HepG2 (cell line): ENCODE data around the gene ZNF821. TPM values are rescaled to one million over a fixed set of nuclear protein-coding genes. Genes with fewer than 3 reads are reported as not detected.

Experiments
- ATAC-seq: fragments of 200-7000 bp; cut with Tn5 transposase; 3 replicates; pipeline ENCODE4 v1.9.1; 2020; ENCODE audit warnings: mild to moderate bottlenecking, moderate library complexity
- BruUV-seq: library from RNA; stranded (reverse); fragments of 400-500 nt; replicated peaks from 2 replicates; lab custom pipeline; 2021; lab: Mats Ljungman, UMichigan
- CTCF ChIA-PET: fragments of 300-600 bp; formaldehyde crosslinking; extraction: SDS; loops from one replicate; lab custom pipeline; 2021; ENCODE audit warnings: low total read pairs, inconsistent platforms, low intra/inter-chr PET ratio; lab: Yijun Ruan, JAX
- POLR2A ChIA-PET: fragments of 350-600 bp; sonication (Branson Sonifier 250); formaldehyde crosslinking; loops from one replicate; lab custom pipeline; 2020; ENCODE audit warnings: antibody characterized with exemption, inconsistent platforms; lab: Yijun Ruan, JAX
- DNase-seq: peaks from one replicate; pipeline ENCODE4 v3.0.0-alpha.2; 2015; ENCODE audit warnings: low spot score
- FAIRE-seq: peaks from 3 replicates; lab custom pipeline; 2011; peaks lifted over from hg19 to GRCh38; lab: Jason Lieb, UNC
- H2AFZ ChIP-seq: one replicate; pipeline ENCODE4 v1.6.1; 2011; ENCODE audit warnings: low read length, inconsistent platforms
- H3K27ac ChIP-seq: fragments of 300-600 bp; 3 replicates; pipeline ENCODE4 v1.8.0; 2011; ENCODE audit warnings: mixed run types, mild to moderate bottlenecking, mixed read lengths, low read length, inconsistent platforms; ENCODE audit not compliant: insufficient read depth; ENCODE audit errors: extremely low read length
- H3K27me3 ChIP-seq, 2 experiments: fragments of 200-600 bp in 1 of 2; 2 replicates in 1 of 2; 3 replicates in 1 of 2; pipeline versions ENCODE4 v1.6.0 to v1.8.0; 2011; ENCODE audit warnings: low read length in 2 of 2, mild to moderate bottlenecking in 2 of 2, moderate library complexity in 2 of 2, inconsistent platforms in 1 of 2; ENCODE audit not compliant: insufficient read depth in 2 of 2, control insufficient read depth in 1 of 2
- H3K36me3 ChIP-seq, 2 experiments: fragments of 200-600 bp in 1 of 2; replicated peaks in 1 of 2; 2 replicates in 1 of 2; 3 replicates in 1 of 2; pipeline versions ENCODE4 v1.5.1 to v1.8.0; 2011; ENCODE audit warnings: low read length in 2 of 2, inconsistent platforms in 1 of 2; ENCODE audit not compliant: insufficient read depth in 2 of 2, control insufficient read depth in 1 of 2
- H3K4me1 ChIP-seq: 2 replicates; pipeline ENCODE4 v1.5.1; 2012; ENCODE audit warnings: low read length, inconsistent platforms; ENCODE audit not compliant: insufficient read depth
- H3K4me2 ChIP-seq: 2 replicates; pipeline ENCODE4 v1.6.0; 2011; ENCODE audit warnings: low read depth, low read length, inconsistent platforms
- H3K4me3 ChIP-seq, 3 experiments: fragments of 200-600 bp in 1 of 3; sonication (generic), shearing (Covaris generic) in 1 of 3; replicated peaks in 1 of 3; 2 replicates each; pipeline ENCODE4 v1.5.1; 2011 to 2016; ENCODE audit warnings: low read length in 3 of 3, inconsistent platforms in 2 of 3, low read depth in 2 of 3, mild to moderate bottlenecking in 2 of 3, control low read depth in 1 of 3, mixed read lengths in 1 of 3; ENCODE audit not compliant: insufficient read depth in 1 of 3
- H3K79me2 ChIP-seq: one replicate; pipeline ENCODE4 v1.6.1; 2011; ENCODE audit warnings: low read length, inconsistent platforms; ENCODE audit not compliant: insufficient read depth
- H3K9ac ChIP-seq: 2 replicates; pipeline ENCODE4 v1.6.0; 2011; ENCODE audit warnings: mild to moderate bottlenecking, low read depth, low read length, inconsistent platforms; ENCODE audit not compliant: insufficient read depth
- H3K9me3 ChIP-seq: 2 replicates; pipeline ENCODE4 v1.5.1; 2012; ENCODE audit warnings: mild to moderate bottlenecking, low read length
- H4K20me1 ChIP-seq: 2 replicates; pipeline ENCODE4 v1.6.0; 2011; ENCODE audit warnings: inconsistent platforms, mild to moderate bottlenecking, low read length, moderate library complexity; ENCODE audit not compliant: insufficient read depth
- CHD2 ChIP-seq: IDR thresholded peaks from 2 replicates; pipeline ENCODE4 v1.6.1; 2011; ENCODE audit warnings: low read depth, low read length, improper control_type of control experiment
- ELF1 ChIP-seq: sonication (generic); formaldehyde crosslinking; IDR thresholded peaks from 2 replicates; pipeline ENCODE4 v1.4.0; 2020; ENCODE audit warnings: missing genetic modification reagents
- ELF3 ChIP-seq: IDR thresholded peaks from 2 replicates; pipeline ENCODE4 v1.6.1; 2016; ENCODE audit warnings: missing genetic modification reagents, missing compliant biosample characterization
- GTF3A ChIP-seq: sonication (generic); formaldehyde crosslinking; conservative IDR thresholded peaks from 2 replicates; pipeline ENCODE4 v1.4.0; 2020; ENCODE audit warnings: mild to moderate bottlenecking, missing genetic modification reagents
- MIER3 ChIP-seq: IDR thresholded peaks from 2 replicates; pipeline ENCODE4 v1.6.1; 2016; ENCODE audit warnings: missing compliant biosample characterization, borderline replicate concordance
- POLR2A ChIP-seq, 2 experiments: IDR thresholded peaks; 2 replicates each; pipeline ENCODE4 v1.6.1; 2011; ENCODE audit warnings: low read depth in 2 of 2, low read length in 2 of 2, mild to moderate bottlenecking in 1 of 2, moderate library complexity in 1 of 2; ENCODE audit not compliant: insufficient read depth in 1 of 2
- POLR2AphosphoS2 ChIP-seq: IDR thresholded peaks from 2 replicates; pipeline ENCODE4 v1.6.1; 2011; ENCODE audit warnings: low read depth, low read length, improper control_type of control experiment
- RBM22 ChIP-seq: fragments of 200-400 bp; formaldehyde crosslinking; optimal IDR thresholded peaks from 2 replicates; pipeline ENCODE3; 2017; ENCODE audit warnings: mild to moderate bottlenecking, low read length, moderate library complexity
- ZNF138 ChIP-seq: sonication (generic); formaldehyde crosslinking; IDR thresholded peaks from 2 replicates; pipeline ENCODE4 v1.5.0; 2020; ENCODE audit warnings: mild to moderate bottlenecking, low read depth, missing genetic modification reagents
- ZNF691 ChIP-seq: sonication (generic); formaldehyde crosslinking; IDR thresholded peaks from 2 replicates; pipeline ENCODE4 v1.4.0; 2020; ENCODE audit warnings: missing genetic modification reagents, low read depth, mild to moderate bottlenecking, borderline replicate concordance
- WGBS: methylation state at CpG from one replicate; pipeline ENCODE4 v1.1.6; 2017; ENCODE audit warnings: low lambda C conversion rate; 5-methylcytosine and 5-hydroxymethylcytosine counted together
- in situ Hi-C: cut with HindIII; loops from 2 replicates; pipeline ENCODE4 v1.10.0; 2017; ENCODE audit warnings: low pct_unique_long_range_greater_than_20kb; ENCODE audit not compliant: extremely low pct_ligation_motif_present
- intact Hi-C: fragments of 100-400 bp; cut with micrococcal nuclease; formaldehyde crosslinking; loops from one replicate; pipeline ENCODE4 v1.10.0; 2022; ENCODE audit not compliant: unreplicated experiment
- polyA plus RNA-seq, 8 experiments: library from polyadenylated mRNA; depleted of rRNA in 3 of 8; stranded (reverse) in 7 of 8; unstranded in 1 of 8; fragments of >200 nt; fragmentation: Illumina TruSeq in 4 of 8; extraction: Trizol in 4 of 8; gene quantifications; 2 replicates each; pipeline versions ENCODE4 v1.2.1 to v1.2.3, GENCODE V29; 2011 to 2016; ENCODE audit warnings: low read depth in 4 of 8, missing spikeins in 1 of 8, mixed read lengths in 1 of 8; ENCODE audit not compliant: insufficient read depth in 1 of 8
- total RNA-seq, 5 experiments: library from RNA; depleted of rRNA; stranded (reverse); fragments of >200 nt; fragmentation: Illumina TruSeq; extraction: Trizol; gene quantifications; 2 replicates each; pipeline ENCODE4 v1.2.3, GENCODE V29; 2016; ENCODE audit warnings: low read depth in 1 of 5

Gene ZNF821
- total and polyA plus RNA-seq, 2 of the 13 experiments (the other 11 are each of a cell fraction or from before 2014, with no cell fraction given), result 7.0 to 9.1 TPM

GRCh38 chr16:71883849-71884638 is at the start of gene ZNF821 (continued):
- peak; percentile 82; the same call in 1 of the 2 replicates for TF ChIP-seq ZNF691 (CRISPR knock-in tag)
- TF ChIP-seq ELF1 (CRISPR knock-in tag), result no peak
- TF ChIP-seq MIER3, result no peak
- TF ChIP-seq CHD2, result no peak

- peaks cover 2% of the 10 kb centered on the region for H3K79me2 ChIP-seq
- intact Hi-C loops, result no loop called here
- peak; percentile 84 for TF ChIP-seq RBM22
- no peak for TF ChIP-seq ZNF138
- TF ChIP-seq POLR2A (IDR thresholded peaks at IDR 0.05; ENCODE audit: insufficient read depth in 1 of 2, low read depth in 2 of 2, low read length in 2 of 2), result peak in 1 of 2 experiments; percentile 21; a peak in 1 of 4 replicates
- peak; percentile 75; the same call in 1 of the 2 replicates for TF ChIP-seq POLR2AphosphoS2
- TF ChIP-seq GTF3A (CRISPR knock-in tag), result no peak
- no peak for TF ChIP-seq ELF3 (CRISPR knock-in tag)
- TF ChIP-seq, all 625 proteins: peak for 3
- H4K20me1 ChIP-seq, result peaks cover under 1% of the 10 kb centered on the region
- ATAC-seq (no peak), DNase-seq (no peak), FAIRE-seq (no peak)
- H3K4me3 ChIP-seq, result no peak overlapping the region
- POLR2A ChIA-PET, result no interaction called here
- no peak overlapping the region for H2AFZ ChIP-seq
- 97% methylated on average over 1 of the region's 1 CpG for WGBS
- no peaks in the 10 kb centered on the region for H3K9me3 ChIP-seq
- in situ Hi-C loops, result no loop called here
- no peaks in the 10 kb centered on the region for H3K27me3 ChIP-seq
- peaks cover 15 to 36% of the 10 kb centered on the region in 2 experiments for H3K36me3 ChIP-seq
- BruUV-seq, result no TSS peak
- peaks cover 6% of the 10 kb centered on the region for H3K4me1 ChIP-seq
- CTCF ChIA-PET, result no interaction called here
- no peak overlapping the region for H3K9ac ChIP-seq
- H3K4me2 ChIP-seq, result no peak overlapping the region
- no peak overlapping the region for H3K27ac ChIP-seq
These were observed 49.0 kb upstream of the ZNF821 start for GRCh38 chr16:71933017-71933416.
